SU-DHL-6 (cell line): ENCODE measurements around the gene MNX1.

ENCODE experiments used
- EZH2phosphoT487 ChIP-seq: fragments of 200-600 bp; sonication (generic), shearing (Covaris generic); conservative IDR thresholded peaks from 2 replicates; pipeline ENCODE4 v1.6.1; 2018; ENCODE audit warnings: mild to moderate bottlenecking, antibody characterized with exemption, low read length, moderate library complexity, mixed read lengths
- TF ChIP-seq, protein P1 (sequence below): fragments of 200-600 bp; sonication (generic); IDR thresholded peaks from one replicate; pipeline ENCODE4 v1.5.1; 2017; ENCODE audit warnings: antibody characterized with exemption, mild to moderate bottlenecking, low read length, moderate library complexity; ENCODE audit not compliant: insufficient read depth, poor library complexity, severe bottlenecking

DNA sequence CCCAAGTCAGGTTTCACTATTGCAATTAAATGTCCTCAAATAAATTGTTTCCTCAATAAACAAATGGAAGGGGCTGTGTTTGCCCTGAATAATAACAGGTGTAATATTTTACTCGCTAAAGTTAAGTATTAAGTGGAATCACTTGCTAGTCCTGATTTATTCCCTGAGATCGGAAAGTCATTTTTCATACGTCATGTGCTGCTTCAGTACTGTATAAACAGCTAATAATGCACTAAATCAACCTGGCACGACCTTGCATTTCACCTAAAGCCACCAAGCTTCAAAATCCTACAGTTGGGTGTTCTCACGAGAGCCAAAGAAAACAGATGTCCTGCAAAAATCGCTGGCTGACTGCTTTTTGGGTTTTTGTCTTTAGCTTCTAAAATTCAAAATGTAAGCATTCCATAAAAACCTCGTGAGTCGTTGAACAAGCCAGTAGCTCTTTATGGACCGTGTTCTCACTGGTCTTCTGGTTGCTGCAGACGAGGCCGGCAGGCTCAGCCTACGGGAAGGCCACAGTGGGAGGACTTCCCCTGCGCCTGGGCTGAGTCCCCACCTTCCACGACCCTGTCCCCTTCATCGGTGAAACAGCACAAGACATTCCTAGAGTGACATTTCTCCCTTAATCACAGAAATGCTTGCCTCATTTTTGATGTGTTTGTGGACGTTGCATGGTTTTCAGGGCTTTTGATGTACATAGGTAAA is 17.9 kb upstream of the MNX1 start:
- TF ChIP-seq, protein P1, sequence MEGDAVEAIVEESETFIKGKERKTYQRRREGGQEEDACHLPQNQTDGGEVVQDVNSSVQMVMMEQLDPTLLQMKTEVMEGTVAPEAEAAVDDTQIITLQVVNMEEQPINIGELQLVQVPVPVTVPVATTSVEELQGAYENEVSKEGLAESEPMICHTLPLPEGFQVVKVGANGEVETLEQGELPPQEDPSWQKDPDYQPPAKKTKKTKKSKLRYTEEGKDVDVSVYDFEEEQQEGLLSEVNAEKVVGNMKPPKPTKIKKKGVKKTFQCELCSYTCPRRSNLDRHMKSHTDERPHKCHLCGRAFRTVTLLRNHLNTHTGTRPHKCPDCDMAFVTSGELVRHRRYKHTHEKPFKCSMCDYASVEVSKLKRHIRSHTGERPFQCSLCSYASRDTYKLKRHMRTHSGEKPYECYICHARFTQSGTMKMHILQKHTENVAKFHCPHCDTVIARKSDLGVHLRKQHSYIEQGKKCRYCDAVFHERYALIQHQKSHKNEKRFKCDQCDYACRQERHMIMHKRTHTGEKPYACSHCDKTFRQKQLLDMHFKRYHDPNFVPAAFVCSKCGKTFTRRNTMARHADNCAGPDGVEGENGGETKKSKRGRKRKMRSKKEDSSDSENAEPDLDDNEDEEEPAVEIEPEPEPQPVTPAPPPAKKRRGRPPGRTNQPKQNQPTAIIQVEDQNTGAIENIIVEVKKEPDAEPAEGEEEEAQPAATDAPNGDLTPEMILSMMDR = no peak
- no peak for TF ChIP-seq EZH2phosphoT487
